Measurements from ENCODE around the gene DDX23.
"Not testable (repeated sequence)": the region's sequence is repeated elsewhere in the genome, so short reads cannot be mapped to it uniquely, and the experiment has no call there.

DDX23 gene

DNA sequence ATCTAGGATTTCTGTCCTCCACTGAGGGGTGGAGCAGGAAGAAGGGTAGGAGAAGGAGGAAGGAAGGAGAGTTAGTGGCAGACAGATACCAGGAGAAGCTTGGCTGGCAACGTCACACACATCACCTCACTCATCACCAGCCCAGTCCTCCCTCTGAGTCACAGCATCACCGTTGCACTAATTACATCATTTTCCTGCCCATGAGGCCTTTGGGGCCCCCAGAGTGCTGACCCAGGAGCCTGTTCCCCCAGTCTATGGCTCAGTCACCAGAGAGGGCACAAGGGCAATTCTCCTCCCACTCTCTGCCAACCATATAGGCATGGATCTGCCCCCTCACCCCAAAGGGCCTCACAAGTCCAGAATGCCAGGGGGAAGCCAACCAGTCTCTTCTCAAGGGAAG lies 9.1 kb upstream of the DDX23 start:
- no peak for DNase-seq

GRCh38 chr12:48860236-48860635 lies 8.3 kb upstream of the DDX23 start:
- not testable (repeated sequence) for DNase-seq

- DNase-seq, result no peak
Measured at GRCh38 chr12:48859607-48860006, 7.6 kb upstream of the DDX23 start.

DNA sequence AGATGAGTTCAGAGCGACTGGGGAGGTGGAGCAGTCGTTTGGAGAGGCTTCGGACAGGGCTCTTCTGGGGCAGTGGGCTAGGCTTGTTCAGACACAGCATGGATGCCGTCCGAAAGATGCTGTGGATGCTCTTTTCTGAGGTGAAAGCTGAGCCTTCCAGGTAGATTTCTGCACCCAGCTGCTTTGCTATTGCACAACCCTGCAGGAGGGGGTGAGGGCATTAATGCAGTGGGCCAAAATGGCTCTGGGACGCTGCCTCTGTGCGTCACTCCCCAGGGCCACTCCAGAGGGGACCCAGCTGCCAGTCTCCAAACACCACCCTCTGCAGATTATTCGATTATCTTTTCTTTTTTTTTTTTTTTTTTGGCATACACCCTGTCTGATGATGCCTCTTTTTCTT lies 6.1 kb upstream of the DDX23 start:
- no peak for DNase-seq

DNA sequence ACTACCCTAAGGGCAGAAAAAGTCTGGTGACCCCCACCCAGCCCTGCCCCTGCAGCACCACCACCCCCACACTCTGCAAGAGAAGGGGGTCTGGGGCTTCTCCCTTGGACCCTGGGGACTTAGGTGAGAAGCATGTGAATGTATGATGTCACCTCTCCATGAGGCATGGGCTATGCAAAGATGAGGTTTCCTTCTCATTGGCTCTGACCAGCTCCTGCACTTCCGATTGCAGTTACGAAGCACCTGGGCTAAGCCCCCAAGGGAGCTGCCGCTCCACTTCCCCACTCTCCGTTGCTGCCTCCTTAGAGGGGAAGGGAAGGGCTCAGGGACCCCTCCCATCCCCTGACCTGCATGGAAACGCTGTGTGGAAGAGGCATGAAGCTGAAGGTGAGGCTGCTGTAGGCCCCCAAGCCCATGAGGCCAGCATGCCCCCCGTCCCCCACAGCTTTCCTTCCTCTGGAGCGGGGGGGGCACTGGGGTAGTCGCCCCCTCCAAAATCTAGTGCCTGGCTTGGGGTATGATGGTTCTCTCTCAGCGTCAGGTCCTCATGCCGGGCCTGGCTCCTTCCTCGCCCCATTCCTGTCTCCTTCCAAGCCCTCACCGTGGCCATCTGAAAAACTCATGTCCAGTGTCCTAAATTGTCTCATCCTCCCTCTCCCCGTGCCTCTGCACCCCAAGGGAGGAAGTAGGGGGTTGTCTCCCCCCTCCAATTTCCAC lies 5.5 kb upstream of the DDX23 start:
- no peak for DNase-seq

- DNase-seq, result no peak
Measured at GRCh38 chr12:48856379-48856778, 4.4 kb upstream of the DDX23 start.

GRCh38 chr12:48854932-48855331 lies 3.0 kb upstream of the DDX23 start:
- DNase-seq, result not testable (repeated sequence)

- no peak for DNase-seq
Measured at GRCh38 chr12:48854488-48854887, 2.5 kb upstream of the DDX23 start.

GRCh38 chr12:48852734-48853688 lies 1.0 kb upstream of the DDX23 start:
- DNase-seq, result peak; percentile 92 to 94

- not testable (repeated sequence) for DNase-seq
Measured at GRCh38 chr12:48842021-48842420, 9.9 kb downstream of the DDX23 start.

DNA sequence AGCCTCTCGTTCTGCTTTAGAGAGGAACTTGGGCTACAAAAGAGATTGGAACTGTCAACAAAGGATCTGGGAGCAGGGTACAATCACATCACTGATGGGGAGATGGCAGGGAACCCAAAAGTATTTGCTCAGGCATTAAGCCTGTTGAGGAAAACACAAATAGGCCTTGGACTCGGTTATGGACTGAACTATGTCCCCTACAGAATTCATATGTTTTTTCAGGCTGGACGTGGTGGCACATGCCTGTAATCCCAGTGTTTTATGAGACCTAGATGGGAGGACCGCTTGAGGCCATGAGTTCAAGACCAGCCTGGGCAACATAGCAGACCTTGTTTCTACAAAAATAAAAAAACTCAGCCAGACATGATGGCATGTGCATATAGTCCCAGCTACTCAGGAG lies 13.9 kb downstream of the DDX23 start:
- no peak for DNase-seq

GRCh38 chr12:48832321-48833060 lies 19.5 kb downstream of the DDX23 start:
- no peak for DNase-seq

DNA sequence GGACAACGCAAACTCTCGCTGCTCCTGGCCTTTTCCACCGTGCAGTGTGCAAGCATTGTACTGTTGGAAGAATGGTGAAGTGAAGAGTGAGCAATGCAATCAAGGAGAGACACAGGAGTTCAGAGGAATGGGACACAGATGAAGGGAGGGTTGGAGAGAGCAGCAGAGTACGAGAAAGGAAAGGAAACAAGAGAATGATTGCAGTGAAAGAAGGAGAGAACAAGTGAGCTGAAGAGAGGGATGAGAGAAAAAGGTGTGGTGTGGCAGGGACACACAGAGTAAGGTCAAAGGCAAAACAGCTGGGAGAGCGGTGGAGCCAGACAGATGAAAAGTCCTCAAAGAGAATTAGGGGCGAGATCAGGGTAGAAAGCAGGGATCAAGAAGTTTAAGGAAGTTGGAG lies 20.7 kb downstream of the DDX23 start:
- no peak for DNase-seq

- no peak for DNase-seq
Measured at GRCh38 chr12:48828841-48829575, 23.0 kb downstream of the DDX23 start.

- DNase-seq, result no peak
Measured at GRCh38 chr12:48828293-48828692, 23.7 kb downstream of the DDX23 start.

GRCh38 chr12:48827513-48828096 lies 24.4 kb downstream of the DDX23 start:
- no peak for DNase-seq

DNA sequence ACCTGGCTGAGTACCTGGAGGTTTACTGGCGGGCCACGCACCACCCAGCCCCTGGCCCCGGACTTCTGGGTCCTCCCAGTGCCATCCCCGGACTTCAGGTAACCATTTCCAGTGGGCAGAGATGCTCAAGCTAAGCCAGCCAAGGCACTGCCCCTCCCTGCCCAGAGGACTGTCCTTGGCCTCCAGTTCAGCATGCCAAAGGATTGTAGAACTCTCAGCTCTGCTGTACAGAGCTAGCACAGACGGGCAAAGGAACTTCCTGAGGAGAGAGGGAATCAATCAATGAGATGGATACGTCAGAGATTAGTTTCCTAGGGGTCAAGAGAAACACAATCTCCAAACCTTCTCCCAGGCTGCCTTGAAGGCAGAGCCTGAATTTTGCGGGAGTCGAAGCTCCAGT lies 24.9 kb downstream of the DDX23 start:
- no peak for DNase-seq

GRCh38 chr12:48826209-48826855 lies 25.6 kb downstream of the DDX23 start:
- DNase-seq, result no peak

DNA sequence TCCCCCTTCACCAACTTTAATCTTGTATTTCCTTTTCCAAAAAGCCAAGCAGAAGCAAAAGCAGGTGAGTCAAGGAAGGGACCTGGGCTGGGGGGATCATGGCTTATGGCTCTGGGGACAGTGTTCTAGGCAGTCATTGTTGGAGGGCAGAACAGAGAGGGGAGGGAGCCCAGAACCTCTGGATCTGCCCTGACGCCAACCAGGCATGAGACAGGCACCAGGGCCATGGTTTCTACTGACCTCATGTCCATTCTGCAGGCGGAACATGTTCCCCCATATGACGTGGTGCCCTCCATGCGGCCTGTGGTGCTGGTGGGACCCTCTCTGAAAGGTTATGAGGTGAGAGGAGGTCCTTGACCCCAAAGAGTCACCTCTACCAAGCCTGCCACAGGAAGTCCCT lies 27.1 kb downstream of the DDX23 start:
- no peak for DNase-seq

- no peak for DNase-seq
Measured at GRCh38 chr12:48824112-48824511, 27.9 kb downstream of the DDX23 start.

- no peak for DNase-seq
Measured at GRCh38 chr12:48823281-48823680, 28.7 kb downstream of the DDX23 start.

DNA sequence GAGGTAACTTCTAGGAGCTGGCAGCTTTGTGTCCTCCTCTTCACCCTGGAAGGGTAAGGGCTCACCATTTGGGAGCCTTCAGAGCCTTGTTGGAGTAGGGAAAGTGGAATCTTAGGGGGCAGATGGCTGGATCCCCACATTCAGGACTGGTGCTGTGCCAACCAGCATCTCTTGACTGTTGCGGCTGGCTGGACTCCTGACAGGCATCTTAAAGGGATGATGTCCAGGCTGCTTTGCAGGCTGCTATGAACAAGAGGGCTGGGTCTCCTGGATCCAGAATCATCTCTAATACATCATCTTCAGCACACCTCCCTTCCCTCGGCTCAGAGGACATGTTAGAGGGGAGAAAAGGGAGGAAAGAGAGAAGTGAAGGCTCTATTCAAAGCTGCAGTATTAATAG lies 29.3 kb downstream of the DDX23 start:
- no peak for DNase-seq
